IPS DF 4.7 (cell line): ENCODE measurements around the gene GTF3C5.
"Not testable (repeated sequence)": the region's sequence is repeated elsewhere in the genome, so short reads cannot be mapped to it uniquely, and the experiment has no call there.

Experiments used
- DNase-seq: peaks from one replicate; pipeline ENCODE4 v3.0.0-alpha.2; 2013; ENCODE audit warnings: low spot score; ENCODE audit errors: extremely low read depth

Gene GTF3C5

GRCh38 chr9:132996526-132996925, 34.3 kb upstream of the GTF3C5 start:
- no peak for DNase-seq

GRCh38 chr9:132997591-132997990, 33.2 kb upstream of the GTF3C5 start:
- no peak for DNase-seq

- not testable (repeated sequence) for DNase-seq
Observed at GRCh38 chr9:132998221-132998620, 32.6 kb upstream of the GTF3C5 start.

DNA sequence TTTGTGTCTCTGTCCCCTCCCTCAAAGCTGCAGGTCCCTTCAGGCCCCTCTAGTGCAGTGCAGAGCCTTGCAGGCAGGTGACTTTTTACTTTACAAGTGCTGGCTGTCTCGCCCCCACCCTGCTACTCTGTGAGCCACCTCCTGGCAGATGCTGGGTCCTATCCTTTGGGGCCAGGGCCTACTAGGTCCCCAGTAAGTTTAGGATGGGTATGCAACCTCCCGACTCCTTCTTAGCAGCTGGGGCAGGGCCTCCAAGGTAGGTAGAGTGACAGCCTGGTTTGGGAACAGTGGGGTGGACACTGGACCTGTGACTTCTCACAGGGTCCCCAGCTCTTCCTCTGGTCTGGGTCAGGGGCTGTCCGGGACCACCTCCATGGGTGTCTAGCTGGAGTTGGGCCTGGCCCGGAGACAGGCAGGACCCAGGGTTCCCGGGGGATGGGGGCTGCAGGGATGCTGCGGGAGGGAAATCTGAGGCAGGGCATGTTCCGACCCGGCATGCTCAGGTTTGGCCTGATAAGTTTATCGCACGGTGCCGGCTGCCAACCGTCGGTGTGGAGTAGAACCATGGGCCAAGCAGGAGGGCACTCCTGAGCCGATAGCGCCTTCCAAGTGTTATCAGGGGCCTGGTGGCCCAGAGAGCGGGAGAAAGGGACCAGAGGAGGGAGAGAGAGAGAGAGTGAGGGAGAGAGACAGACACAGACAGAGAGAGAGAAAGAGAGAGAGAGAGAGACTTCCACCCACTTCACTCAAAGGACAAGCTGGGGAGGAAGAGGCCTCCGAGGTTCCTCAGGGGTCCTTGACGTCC, 31.8 kb upstream of the GTF3C5 start:
- no peak for DNase-seq

GRCh38 chr9:133002147-133003070, 28.4 kb upstream of the GTF3C5 start:
- no peak for DNase-seq

GRCh38 chr9:133003071-133003461, 27.7 kb upstream of the GTF3C5 start:
- DNase-seq = no peak

- DNase-seq = no peak
Observed at GRCh38 chr9:133003671-133004090, 27.1 kb upstream of the GTF3C5 start.

GRCh38 chr9:133004091-133004998, 26.5 kb upstream of the GTF3C5 start:
- no peak for DNase-seq

GRCh38 chr9:133004999-133005760, 25.6 kb upstream of the GTF3C5 start:
- DNase-seq = no peak

DNA sequence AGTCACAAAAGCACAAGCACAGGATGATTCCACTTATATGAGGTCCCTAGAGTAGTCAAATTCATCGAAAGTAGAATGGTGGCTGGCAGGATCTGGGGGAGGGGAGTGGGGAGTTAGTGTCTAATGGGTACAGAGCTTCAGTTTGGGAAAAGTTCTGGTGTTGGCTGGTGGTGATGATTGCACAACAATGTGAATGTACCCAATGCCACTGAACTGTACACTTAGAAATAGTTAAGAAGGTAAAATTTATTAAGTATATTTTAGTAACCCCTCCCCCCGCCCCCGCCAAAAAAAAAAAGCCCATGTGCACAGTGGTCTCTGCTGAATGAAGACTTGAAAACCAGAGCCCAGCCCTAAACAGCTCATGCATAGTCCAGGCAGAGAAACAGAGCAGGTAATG, 24.8 kb upstream of the GTF3C5 start:
- no peak for DNase-seq

DNA sequence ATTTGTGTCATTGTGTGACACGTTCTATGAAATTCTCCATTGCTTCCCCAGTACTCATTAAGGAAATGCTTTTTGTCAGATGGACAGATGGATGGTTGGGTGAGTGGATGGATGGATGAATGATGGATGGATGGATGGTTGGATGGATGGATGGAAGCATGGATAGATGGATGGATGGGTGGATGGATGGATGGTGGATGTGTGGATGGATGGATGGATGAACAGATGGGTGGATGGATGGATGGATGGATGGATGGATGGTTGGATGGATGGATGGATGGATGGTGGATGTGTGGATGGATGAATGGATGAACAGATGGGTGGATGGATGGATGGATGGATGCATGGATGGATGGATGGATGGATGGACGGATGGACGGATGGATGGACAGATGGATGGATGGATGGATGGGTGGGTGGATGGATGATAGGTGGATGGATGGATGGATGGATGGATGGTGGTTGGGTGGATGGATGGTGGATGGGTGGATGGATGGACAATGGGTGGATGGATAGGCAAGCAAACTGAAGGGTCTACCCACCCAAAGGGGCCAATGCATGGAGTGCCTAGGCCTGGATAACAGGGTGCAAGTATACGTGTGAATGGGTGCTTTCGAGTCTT, 24.0 kb upstream of the GTF3C5 start:
- no peak for DNase-seq

- no peak for DNase-seq
Observed at GRCh38 chr9:133008406-133008805, 22.4 kb upstream of the GTF3C5 start.

DNA sequence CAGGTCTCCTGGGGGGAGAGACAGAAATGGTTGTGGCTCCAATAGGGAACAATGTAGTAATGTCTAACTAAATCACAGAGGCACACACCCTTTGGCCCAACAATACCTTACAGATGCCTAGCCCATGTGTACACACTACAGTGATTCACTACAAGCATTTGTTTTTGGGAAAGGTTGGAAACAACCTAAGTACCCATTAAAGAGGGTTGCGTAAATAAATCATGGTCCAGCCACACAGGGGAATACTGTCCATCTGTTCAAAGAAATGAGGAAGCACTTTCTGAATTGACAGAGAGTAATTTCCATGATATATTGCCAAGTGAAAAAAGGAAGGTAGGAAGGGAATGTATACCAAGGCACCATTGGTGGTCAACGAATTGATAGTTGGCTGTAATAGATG, 22.0 kb upstream of the GTF3C5 start:
- DNase-seq = no peak

- DNase-seq = no peak
Observed at GRCh38 chr9:133009906-133010582, 20.8 kb upstream of the GTF3C5 start.

DNA sequence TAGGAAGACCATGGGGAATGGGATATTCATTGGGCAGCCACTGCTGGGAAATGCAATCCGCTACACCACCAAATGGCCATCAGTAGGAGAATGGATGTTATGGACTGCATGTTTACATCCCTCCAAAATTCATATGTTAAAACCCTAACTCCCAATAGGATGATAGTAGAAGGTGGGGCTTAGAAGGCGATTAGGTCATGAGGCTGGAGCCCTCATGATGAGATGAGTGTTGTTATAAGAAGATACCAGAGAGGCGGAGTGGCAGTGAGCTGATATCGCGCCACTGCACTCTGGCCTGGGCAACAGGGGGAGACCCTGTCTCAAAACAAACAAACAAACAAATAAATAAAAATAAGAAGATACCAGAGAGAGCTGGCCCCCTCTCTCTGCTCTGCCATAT, 16.1 kb upstream of the GTF3C5 start:
- DNase-seq = no peak

GRCh38 chr9:133023117-133023890, 7.5 kb upstream of the GTF3C5 start:
- DNase-seq = no peak

DNA sequence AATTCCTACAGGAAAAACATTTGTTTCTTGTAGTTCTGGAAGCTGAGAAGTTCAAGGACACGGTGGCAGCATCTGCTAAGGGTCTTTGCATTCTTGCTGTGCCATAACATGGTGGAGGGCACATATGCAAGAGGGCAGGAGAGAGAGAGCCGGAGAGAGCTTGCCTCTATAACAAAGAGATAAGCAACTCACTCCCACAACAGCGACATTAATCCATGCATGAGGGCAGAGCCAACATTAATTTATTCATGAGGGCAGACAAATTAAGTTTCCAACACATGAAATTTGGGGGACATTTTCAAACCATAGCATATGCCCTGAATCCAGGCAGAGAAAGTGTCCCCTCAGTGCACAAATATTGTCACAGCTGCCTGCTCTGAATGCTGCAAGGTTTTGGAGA, 4.4 kb upstream of the GTF3C5 start:
- no peak for DNase-seq

GRCh38 chr9:133027134-133027533, 3.7 kb upstream of the GTF3C5 start:
- DNase-seq = no peak

DNA sequence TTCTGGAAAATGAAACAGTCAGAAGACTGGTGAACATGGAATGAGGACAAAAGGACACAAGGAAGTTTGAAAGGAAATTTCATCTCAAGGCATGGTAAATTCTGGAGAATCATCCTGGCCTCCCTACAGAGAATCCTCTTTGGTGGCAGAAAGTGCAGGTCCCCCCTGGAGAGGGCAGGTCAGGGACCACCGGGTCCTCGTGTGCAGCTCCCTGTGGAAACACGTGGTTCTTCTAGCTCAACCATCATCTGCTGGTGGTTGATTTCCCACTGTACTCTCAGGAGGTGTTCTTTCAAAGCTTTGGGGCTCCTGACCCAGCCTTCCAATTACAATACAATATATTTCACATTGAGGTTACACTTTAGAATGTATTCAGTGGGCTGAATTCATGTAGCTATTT, 2.6 kb upstream of the GTF3C5 start:
- DNase-seq = no peak
